ENCODE results near the gene SIGLEC5.

GRCh38 chr19:51644636-51645271 is 14.6 kb upstream of the SIGLEC5 start:
- TF ChIP-seq, protein P1, sequence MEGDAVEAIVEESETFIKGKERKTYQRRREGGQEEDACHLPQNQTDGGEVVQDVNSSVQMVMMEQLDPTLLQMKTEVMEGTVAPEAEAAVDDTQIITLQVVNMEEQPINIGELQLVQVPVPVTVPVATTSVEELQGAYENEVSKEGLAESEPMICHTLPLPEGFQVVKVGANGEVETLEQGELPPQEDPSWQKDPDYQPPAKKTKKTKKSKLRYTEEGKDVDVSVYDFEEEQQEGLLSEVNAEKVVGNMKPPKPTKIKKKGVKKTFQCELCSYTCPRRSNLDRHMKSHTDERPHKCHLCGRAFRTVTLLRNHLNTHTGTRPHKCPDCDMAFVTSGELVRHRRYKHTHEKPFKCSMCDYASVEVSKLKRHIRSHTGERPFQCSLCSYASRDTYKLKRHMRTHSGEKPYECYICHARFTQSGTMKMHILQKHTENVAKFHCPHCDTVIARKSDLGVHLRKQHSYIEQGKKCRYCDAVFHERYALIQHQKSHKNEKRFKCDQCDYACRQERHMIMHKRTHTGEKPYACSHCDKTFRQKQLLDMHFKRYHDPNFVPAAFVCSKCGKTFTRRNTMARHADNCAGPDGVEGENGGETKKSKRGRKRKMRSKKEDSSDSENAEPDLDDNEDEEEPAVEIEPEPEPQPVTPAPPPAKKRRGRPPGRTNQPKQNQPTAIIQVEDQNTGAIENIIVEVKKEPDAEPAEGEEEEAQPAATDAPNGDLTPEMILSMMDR (conservative IDR thresholded peaks at IDR 0.05; ENCODE audit: low read depth, low read length): no peak
- no peak for TF ChIP-seq EZH2 (IDR thresholded peaks at IDR 0.05; ENCODE audit: borderline replicate concordance, low read depth, low read length, poor library complexity, severe bottlenecking)

Measured in A673 (cell line).